HG02852 (cell line): ENCODE results near the gene IFIT2.
"Not testable (repeated sequence)": the region's sequence is repeated elsewhere in the genome, so short reads cannot be mapped to it uniquely, and the experiment has no call there.

Experiments used
- ATAC-seq: cut with Tn5 transposase; IDR thresholded peaks from one replicate; pipeline ENCODE4 v1.9.1; 2021; ENCODE audit warnings: mild to moderate bottlenecking, moderate library complexity; ENCODE audit not compliant: unreplicated experiment

IFIT2 gene

GRCh38 chr10:89301721-89302445 is at the start of gene IFIT2:
Gene IFIT2 (plus strand): TSS chr10:89302046. CDS start chr10:89302124, 78 bp downstream.
- ATAC-seq: peak; percentile 78

GRCh38 chr10:89252225-89252585 is 49.6 kb upstream of the IFIT2 start:
- no peak for ATAC-seq

- not testable (repeated sequence) for ATAC-seq
These were observed 46.7 kb upstream of the IFIT2 start for GRCh38 chr10:89255091-89255579.

GRCh38 chr10:89255793-89256192 is 46.1 kb upstream of the IFIT2 start:
- ATAC-seq: no peak

GRCh38 chr10:89256340-89256739 is 45.5 kb upstream of the IFIT2 start:
- no peak for ATAC-seq

GRCh38 chr10:89256962-89257361 is 44.9 kb upstream of the IFIT2 start:
- ATAC-seq: no peak

- no peak for ATAC-seq
These were observed 44.3 kb upstream of the IFIT2 start for GRCh38 chr10:89257581-89257980.

GRCh38 chr10:89258881-89259280 is 43.0 kb upstream of the IFIT2 start:
- ATAC-seq: no peak

GRCh38 chr10:89262086-89263051 is 39.5 kb upstream of the IFIT2 start:
- no peak for ATAC-seq

- no peak for ATAC-seq
These were observed 38.8 kb upstream of the IFIT2 start for GRCh38 chr10:89263091-89263490.

- ATAC-seq: no peak
These were observed 38.3 kb upstream of the IFIT2 start for GRCh38 chr10:89263531-89263930.

- no peak for ATAC-seq
These were observed 35.0 kb upstream of the IFIT2 start for GRCh38 chr10:89266721-89267453.

GRCh38 chr10:89269433-89270152 is 32.3 kb upstream of the IFIT2 start:
- ATAC-seq: no peak

GRCh38 chr10:89270153-89270483 is 31.7 kb upstream of the IFIT2 start:
- no peak for ATAC-seq

- ATAC-seq: no peak
These were observed 30.3 kb upstream of the IFIT2 start for GRCh38 chr10:89271532-89271931.

- ATAC-seq: no peak
These were observed 28.2 kb upstream of the IFIT2 start for GRCh38 chr10:89273680-89274079.

- no peak for ATAC-seq
These were observed 26.9 kb upstream of the IFIT2 start for GRCh38 chr10:89274928-89275327.

- ATAC-seq: no peak
These were observed 26.5 kb upstream of the IFIT2 start for GRCh38 chr10:89275383-89275782.

- ATAC-seq: no peak
These were observed 23.8 kb upstream of the IFIT2 start for GRCh38 chr10:89278034-89278535.

GRCh38 chr10:89278900-89279392 is 22.9 kb upstream of the IFIT2 start:
- ATAC-seq: no peak
